GM18526 (cell line): ENCODE measurements around the gene METTL1.

Source experiments
- POLR2A ChIP-seq: IDR thresholded peaks from 3 replicates; pipeline ENCODE4 v1.6.1; 2011; ENCODE audit not compliant: insufficient read length; ENCODE audit errors: extremely low read depth

METTL1 gene

DNA sequence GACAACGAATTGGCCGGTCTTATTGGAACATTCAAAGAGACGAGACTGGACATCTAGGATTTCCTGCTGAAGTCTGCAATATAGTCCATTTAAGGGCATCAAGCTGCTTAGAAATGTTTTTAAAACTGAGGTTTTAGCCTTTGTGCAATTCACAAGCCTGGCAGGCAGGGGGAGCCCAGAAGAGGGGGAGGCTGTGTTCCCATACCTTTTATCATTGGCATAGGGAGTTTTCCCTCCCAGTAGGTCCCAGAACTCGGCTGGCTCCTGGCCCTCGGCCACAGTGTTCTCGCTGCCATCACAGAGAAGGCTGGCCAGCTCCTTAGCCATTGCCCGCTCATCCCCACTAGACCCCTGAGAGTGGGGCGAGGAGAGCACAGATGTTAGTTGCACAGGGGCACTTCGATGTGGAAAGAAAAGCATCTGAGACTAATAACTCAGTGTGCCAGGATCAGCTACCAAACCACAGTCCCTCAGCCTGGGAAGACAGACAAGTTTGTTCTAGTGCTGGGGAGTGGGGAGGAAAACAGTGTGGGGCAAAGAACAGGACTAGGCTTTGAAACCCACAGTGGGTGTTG lies 31.5 kb upstream of the METTL1 start:
- no peak for TF ChIP-seq POLR2A

DNA sequence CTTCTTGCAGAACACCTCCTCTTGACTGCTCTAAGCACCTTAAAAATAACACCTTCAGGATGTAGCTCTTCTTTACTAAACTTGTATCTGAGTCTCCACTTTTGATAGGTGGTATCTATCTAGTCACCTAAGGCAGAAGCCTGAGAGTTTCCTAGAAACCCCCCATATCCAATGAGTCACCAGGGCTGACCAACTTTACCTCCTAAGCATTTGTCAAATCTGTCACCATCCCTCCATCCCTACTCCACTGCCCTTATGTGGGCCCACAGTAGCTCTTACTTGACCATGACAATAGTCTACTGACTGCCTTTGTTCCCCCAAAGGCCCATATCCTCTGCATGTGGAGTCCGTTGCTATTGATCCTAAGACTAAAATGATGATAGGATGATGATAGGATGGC lies 30.7 kb upstream of the METTL1 start:
- no peak for TF ChIP-seq POLR2A

DNA sequence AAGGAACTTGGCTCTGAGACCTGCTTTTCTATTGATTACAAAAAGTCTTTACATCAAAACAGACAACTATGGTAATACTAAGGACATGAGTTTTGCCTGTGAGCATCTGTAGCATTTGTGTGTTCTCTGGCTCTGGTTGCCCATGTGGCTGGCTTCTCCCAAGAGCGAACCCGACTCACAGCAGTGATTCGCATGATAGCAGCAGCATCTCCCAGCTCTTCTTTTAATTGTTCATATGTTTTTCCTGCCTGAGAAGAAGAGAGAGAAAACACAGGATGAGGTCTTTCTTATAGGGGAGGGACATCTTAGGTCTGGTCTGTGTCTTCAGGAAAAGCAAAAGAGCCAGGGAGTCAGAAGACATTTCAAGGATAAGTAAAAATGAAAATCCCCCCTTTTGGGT lies 29.1 kb upstream of the METTL1 start:
- TF ChIP-seq POLR2A: no peak

DNA sequence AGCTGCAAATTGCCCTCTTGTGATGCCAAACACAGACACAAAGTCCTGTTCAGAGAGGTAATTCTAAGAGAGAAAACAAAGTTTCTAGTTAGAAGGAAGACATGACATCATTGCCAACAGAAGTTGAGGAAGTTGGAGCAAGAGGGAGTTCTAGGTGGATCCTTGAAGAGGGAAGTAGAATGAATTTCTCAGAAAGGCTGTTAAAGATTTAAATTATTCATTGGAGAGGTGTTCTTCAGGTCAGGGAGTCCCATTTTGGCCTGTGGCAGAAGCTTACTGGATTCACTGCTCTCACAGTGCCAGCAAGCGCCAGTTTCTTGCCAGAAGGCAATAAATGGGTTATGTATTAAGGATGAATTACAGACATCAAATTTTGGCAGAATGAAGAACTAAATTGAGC lies 26.0 kb upstream of the METTL1 start:
- no peak for TF ChIP-seq POLR2A

DNA sequence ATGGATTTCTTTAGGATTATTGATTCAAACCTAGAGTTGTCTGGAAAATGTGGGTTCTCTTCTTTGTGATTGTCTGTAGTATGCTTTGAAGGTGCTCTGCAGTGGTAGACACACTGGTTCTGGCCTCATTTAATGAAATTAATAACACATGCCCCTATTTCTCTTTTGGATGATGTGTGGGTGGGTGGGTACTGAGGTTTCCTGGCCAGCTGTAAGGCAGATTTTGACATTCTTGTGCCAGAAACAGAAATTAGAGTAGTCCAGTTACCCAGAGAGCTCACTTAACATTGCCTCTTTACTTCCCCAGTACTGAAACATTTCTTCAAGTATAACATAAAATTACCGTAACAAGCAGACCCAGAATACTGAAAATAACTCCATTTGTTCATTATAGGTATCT lies 25.1 kb upstream of the METTL1 start:
- TF ChIP-seq POLR2A: no peak

DNA sequence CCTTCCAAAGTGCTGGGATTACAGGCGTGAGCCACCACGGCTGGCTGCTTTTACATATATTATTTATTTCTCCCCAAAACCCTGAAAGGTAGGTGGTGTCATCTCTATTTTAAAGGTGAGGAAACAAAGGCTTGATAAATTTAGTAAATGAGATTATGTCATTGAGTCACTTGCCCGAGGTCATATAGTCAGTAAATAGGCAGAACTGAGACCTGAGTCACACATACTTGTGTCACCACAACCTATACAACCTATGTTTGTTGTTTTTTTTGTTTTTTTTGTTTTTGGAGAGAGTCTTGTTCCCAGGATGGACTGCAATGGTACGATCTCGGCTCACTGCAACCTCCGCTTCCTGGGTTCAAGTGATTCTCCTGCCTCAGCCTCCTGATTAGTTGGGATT lies 23.4 kb upstream of the METTL1 start:
- no peak for TF ChIP-seq POLR2A

DNA sequence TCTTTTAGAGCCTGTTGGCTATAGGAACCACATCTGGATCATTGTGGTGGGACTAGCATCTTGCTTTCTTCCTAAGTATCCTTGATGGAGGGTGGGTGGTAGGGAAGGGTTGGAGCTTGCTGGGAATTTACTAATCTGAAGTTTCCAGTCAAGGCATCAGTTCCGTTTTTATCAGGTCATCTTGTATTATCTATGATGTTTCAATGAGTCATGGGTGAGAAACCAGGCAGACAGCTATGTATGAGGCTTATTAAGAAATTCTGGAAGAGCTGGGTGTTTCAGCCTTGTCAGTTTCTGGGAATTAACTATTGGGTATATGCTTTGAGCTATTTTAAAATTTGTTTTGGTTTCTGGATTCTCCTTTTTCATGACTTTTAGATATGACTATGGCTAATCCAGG lies 22.0 kb upstream of the METTL1 start:
- TF ChIP-seq POLR2A: no peak

DNA sequence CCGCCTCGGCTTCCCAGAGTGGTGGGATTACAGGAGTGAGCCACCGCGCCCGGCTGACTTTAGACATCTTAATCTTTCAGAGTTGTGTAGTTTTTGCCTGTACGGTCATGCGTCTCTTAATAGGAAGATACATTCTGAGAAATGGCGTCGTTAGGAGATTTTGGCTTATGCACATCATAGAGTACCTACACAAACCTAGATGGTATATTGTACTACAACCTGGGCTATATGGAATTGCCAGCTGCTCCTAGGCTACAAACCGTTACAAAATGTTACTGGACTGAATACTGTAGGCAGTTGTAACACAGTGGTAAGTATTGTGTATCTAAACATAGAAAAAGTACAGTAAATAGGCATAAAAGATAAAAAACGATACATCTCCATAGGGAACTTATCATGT lies 12.0 kb upstream of the METTL1 start:
- TF ChIP-seq POLR2A: no peak

DNA sequence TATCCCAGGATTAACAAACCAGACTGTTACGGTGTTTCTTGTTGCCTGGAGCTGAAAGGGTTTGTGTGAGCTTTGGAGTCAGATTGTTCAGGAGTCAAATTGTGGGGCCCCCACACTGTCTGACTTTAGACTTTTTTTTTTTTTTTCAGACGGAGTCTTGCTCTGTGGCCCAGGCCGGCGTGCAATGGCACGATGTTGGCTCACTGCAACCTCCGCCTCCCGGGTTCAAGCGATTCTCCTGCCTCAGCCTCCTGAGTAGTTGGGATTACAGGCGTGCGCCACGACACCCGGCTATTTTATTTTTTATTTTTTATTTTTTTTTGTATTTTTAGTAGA lies 11.5 kb upstream of the METTL1 start:
- no peak for TF ChIP-seq POLR2A

DNA sequence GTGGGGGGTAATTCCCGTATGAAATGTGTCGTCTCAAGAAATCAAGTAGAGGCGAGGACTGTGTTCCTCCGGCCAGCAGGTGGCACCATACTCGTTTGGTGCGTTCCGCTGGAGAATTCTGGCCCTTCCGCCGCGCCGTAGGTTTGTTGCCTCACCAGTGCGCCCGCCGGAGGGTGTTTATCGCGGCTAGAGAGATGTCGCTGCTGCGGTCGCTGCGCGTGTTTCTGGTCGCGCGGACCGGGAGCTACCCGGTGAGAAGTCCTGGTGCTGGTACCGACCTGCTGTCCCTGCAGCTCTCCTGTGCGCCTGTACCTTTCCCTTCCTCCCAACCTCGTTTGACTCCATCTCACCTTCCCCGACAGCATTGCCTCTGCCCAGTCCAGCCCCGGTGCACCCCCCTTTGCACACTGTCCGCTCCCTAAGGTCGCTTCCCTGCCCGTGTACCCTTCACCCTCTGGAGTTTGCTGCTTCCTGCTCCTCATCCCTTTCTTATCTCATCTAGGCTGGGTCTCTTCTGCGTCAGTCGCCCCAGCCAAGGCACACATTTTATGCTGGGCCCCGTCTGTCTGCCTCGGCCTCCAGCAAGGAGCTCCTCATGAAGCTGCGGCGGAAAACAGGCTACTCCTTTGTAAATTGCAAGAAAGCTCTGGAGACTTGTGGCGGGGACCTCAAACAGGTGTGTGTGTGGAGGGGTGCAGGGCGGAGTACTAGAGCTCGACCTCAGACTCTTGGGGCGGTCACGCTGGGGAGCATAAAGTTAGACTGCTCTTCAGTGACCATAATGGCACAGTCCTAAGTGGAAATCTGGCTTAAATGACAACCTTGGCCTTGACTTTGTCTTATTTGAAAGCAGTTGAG lies 10.9 kb upstream of the METTL1 start, which contains the start of gene TSFM:
TSS of gene TSFM (plus strand) at position 180 of the 858 bp plus-strand sequence. CDS start at position 195, 15 bp downstream.
- peak; percentile 92 for TF ChIP-seq POLR2A

DNA sequence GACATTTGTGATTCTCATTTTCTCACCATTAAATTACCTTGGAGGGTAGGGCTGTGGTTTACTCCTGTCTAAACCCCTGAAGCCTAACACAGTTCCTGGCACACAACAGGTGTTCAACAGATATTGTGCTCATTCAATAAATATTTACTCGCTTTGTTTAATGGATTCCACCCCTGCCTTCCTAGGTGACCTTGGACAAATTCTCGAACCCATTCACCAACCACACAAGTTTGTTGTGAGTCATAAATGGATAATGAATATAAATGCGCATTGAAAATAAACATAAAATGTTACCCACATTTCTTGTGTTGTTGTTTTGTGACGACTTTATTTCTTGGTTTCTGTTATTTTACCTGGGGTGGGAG lies 10.3 kb upstream of the METTL1 start:
- TF ChIP-seq POLR2A: no peak

DNA sequence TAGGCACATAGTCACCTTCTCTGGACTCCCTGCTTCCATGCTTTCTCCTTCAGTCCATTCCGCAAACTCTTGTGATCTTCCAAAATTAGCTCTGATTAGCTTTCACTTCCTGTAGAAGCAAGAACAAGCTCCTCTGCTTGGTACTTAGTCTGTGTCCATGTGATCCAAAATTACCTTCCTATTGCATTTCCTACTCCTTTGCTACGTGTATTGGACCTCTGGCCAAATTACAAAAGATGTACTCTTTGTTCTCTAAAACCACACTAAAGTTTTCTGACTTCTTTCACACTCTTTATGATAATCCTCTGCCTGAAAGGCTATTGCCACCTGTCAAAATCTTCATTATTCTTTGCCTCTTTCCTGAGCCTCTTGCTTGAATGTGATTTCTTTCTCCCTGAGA lies 9.9 kb upstream of the METTL1 start:
- no peak for TF ChIP-seq POLR2A

DNA sequence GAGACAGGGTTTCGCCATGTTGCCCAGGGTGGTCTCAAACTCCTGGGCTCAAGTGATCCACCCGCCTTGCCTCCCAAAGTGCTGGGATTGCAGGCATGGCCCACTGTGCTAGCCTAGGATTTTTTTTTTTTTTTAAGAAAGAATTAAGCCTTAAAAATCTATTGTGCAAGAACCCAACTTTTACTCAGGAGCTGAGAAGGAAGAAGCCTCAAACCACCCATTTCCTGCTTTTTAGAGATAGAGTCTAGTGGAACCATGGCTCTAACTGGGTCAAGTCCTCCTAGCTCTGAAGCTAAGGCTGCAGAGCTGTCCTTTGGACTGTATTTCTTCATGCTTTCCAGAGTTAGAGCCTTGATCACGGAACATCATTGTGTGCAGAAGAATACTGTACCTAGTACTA lies 9.3 kb upstream of the METTL1 start:
- no peak for TF ChIP-seq POLR2A

DNA sequence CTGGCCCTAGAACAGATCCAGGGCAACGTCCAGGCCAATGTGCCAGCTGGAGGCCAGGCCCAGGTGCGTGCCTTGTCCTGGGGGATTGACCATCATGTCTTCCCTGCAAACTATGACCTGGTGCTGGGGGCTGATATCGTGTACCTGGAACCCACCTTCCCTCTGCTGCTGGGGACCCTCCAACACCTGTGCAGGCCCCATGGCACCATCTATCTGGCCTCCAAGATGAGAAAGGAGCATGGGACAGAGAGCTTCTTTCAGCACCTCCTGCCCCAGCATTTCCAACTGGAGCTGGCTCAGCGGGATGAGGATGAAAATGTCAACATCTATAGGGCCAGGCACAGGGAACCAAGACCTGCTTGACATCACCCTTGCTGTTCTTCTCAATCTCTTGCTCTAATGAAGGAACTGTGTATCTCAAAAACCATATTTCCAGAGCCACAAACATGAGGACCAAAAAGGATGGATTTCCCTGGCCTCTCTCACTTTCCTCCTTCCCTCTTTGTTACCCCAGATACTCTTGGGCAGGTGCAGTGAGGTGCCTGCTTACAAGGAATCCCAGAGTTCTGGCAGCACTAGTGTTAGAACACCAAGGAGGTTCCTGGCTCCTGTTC lies 8.5 kb upstream of the METTL1 start:
- no peak for TF ChIP-seq POLR2A

DNA sequence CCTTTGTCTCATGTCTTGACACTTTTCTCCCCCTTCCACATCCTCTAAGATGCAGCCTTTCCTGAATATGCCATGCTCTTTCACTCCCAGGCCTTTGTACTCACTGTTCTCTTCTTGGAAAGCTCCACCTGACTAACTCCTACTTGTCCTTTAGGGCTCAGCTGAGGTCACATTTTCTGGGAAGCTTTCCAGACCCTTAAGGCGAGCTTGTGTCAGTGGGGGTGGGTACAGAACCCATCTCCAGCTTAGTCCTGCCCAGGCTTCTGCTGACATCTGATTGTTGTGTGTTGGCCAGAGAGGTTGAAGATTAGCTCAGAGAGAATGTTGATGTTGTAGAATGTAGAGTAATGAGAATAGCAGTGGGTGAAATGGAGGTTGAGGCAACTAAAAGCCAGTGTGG lies 7.8 kb upstream of the METTL1 start:
- no peak for TF ChIP-seq POLR2A

DNA sequence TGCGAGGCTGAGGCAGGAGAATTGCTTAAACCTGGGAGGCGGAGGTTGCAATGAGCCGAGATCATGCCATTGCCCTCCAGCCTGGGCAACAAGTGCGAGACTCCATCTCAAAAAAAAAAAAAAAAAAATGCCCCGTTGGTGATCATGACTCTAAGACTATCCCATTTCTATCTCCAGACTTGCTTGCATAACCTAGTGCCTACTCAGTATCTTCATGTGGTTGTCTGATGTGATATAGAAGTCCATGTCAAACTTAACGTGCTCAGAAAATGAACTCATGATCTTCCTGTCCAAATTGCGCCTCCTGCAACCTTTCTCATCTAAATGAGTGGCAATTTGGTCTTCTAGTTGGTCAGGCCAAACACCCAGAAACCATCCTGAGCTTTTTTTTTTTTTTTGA lies 6.0 kb upstream of the METTL1 start:
- no peak for TF ChIP-seq POLR2A
